ENCODE measurements around the gene COPB2.

DNA sequence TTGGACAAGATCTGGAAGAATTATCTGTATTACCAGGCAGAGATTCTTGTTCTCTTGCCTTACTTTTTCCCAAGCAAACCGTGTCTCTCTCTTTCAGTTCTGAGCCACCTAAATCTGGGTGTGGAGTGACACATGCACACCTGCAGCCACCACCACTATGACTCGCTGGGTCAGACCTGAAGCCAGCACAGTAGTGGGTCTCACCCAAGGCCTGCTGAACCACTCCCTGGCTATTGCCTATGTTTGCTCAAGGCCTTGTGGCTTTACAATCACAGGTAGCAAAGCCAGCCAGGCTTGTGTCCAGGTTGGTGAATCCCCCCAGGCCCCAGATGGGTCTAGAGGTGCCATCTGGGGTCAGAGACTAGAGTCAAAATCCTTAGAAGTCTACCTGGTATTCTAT lies 28.7 kb upstream of the COPB2 start:
- TF ChIP-seq, protein P1, sequence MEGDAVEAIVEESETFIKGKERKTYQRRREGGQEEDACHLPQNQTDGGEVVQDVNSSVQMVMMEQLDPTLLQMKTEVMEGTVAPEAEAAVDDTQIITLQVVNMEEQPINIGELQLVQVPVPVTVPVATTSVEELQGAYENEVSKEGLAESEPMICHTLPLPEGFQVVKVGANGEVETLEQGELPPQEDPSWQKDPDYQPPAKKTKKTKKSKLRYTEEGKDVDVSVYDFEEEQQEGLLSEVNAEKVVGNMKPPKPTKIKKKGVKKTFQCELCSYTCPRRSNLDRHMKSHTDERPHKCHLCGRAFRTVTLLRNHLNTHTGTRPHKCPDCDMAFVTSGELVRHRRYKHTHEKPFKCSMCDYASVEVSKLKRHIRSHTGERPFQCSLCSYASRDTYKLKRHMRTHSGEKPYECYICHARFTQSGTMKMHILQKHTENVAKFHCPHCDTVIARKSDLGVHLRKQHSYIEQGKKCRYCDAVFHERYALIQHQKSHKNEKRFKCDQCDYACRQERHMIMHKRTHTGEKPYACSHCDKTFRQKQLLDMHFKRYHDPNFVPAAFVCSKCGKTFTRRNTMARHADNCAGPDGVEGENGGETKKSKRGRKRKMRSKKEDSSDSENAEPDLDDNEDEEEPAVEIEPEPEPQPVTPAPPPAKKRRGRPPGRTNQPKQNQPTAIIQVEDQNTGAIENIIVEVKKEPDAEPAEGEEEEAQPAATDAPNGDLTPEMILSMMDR (IDR thresholded peaks at IDR 0.05 in 8 of 11, conservative IDR thresholded peaks at IDR 0.05 in 3 of 11), result no peak
- TF ChIP-seq POLR2AphosphoS5 (IDR thresholded peaks at IDR 0.05) (no peak), POLR2A (IDR thresholded peaks at IDR 0.05) (no peak)
